Measurements from ENCODE around the gene NRP2.

The NRP2 gene

GRCh38 chr2:205703471-205704126 lies 21.3 kb downstream of the NRP2 start:
- DNase-seq (ENCODE audit: extremely low spot score, insufficient read length, low read depth) (no peak), FAIRE-seq (no peak)

GRCh38 chr2:205704127-205704741 lies 21.9 kb downstream of the NRP2 start:
- FAIRE-seq (no peak), DNase-seq (ENCODE audit: extremely low spot score, insufficient read length, low read depth) (no peak)

- no peak for DNase-seq (ENCODE audit: extremely low spot score, insufficient read length, low read depth)
- FAIRE-seq = no peak
Observed at GRCh38 chr2:205705511-205706349, 23.4 kb downstream of the NRP2 start.

GRCh38 chr2:205706769-205707381 lies 24.6 kb downstream of the NRP2 start:
- DNase-seq (ENCODE audit: extremely low spot score, insufficient read length, low read depth) = peak; percentile 51
- peak; percentile 96 for FAIRE-seq

- FAIRE-seq (no peak), DNase-seq (ENCODE audit: extremely low spot score, insufficient read length, low read depth) (no peak)
Observed at GRCh38 chr2:205708231-205708631, 25.9 kb downstream of the NRP2 start.

- DNase-seq (ENCODE audit: extremely low spot score, insufficient read length, low read depth) (no peak), FAIRE-seq (peak; percentile 60)
Observed at GRCh38 chr2:205709319-205709718, 27.0 kb downstream of the NRP2 start.

- DNase-seq (ENCODE audit: extremely low spot score, insufficient read length, low read depth) (no peak), FAIRE-seq (no peak)
Observed at GRCh38 chr2:205712508-205712907, 30.2 kb downstream of the NRP2 start.

- FAIRE-seq (no peak), DNase-seq (ENCODE audit: extremely low spot score, insufficient read length, low read depth) (no peak)
Observed at GRCh38 chr2:205713086-205713485, 30.8 kb downstream of the NRP2 start.

GRCh38 chr2:205714058-205714776 lies 31.9 kb downstream of the NRP2 start:
- DNase-seq (ENCODE audit: extremely low spot score, insufficient read length, low read depth) = peak; percentile 26
- FAIRE-seq = peak; percentile 78

- DNase-seq (ENCODE audit: extremely low spot score, insufficient read length, low read depth) = no peak
- FAIRE-seq = no peak
Observed at GRCh38 chr2:205714789-205715720, 32.8 kb downstream of the NRP2 start.

GRCh38 chr2:205715831-205716525 lies 33.7 kb downstream of the NRP2 start:
- FAIRE-seq = no peak
- DNase-seq (ENCODE audit: extremely low spot score, insufficient read length, low read depth) = no peak

- FAIRE-seq = no peak
- no peak for DNase-seq (ENCODE audit: extremely low spot score, insufficient read length, low read depth)
Observed at GRCh38 chr2:205717175-205717846, 35.0 kb downstream of the NRP2 start.

GRCh38 chr2:205717999-205718398 lies 35.7 kb downstream of the NRP2 start:
- FAIRE-seq (no peak), DNase-seq (ENCODE audit: extremely low spot score, insufficient read length, low read depth) (no peak)

- FAIRE-seq (no peak), DNase-seq (ENCODE audit: extremely low spot score, insufficient read length, low read depth) (no peak)
Observed at GRCh38 chr2:205719847-205720246, 37.5 kb downstream of the NRP2 start.

- FAIRE-seq (no peak), DNase-seq (ENCODE audit: extremely low spot score, insufficient read length, low read depth) (no peak)
Observed at GRCh38 chr2:205720451-205720902, 38.2 kb downstream of the NRP2 start.

- DNase-seq (ENCODE audit: extremely low spot score, insufficient read length, low read depth) (no peak), FAIRE-seq (no peak)
Observed at GRCh38 chr2:205721057-205721449, 38.8 kb downstream of the NRP2 start.

GRCh38 chr2:205722283-205722918 lies 40.1 kb downstream of the NRP2 start:
- FAIRE-seq = no peak
- no peak for DNase-seq (ENCODE audit: extremely low spot score, insufficient read length, low read depth)
